ENCODE data around the gene CDH18. TPM values are rescaled to one million over a fixed set of nuclear protein-coding genes. Genes with fewer than 3 reads are reported as not detected.

The CDH18 gene
- total and polyA plus RNA-seq, 2 donors (not counting 3 experiments of a cell fraction or from before 2014, with no cell fraction given) = 0.06 TPM; not detected in 1

- POLR2A ChIA-PET = no interaction called here
- TF ChIP-seq CTCF (IDR thresholded peaks at IDR 0.05; ENCODE audit: extremely low read depth in 1 of 2, insufficient read depth in 1 of 2, low read depth in 1 of 2, low read length in 2 of 2) = no peak
- no peak for TF ChIP-seq MYC (IDR thresholded peaks at IDR 0.05; ENCODE audit: low read depth, low read length)
- TF ChIP-seq POLR2AphosphoS5 (IDR thresholded peaks at IDR 0.05; ENCODE audit: insufficient read depth, low read depth, low read length) = no peak
- TF ChIP-seq FOS (IDR thresholded peaks at IDR 0.05; ENCODE audit: borderline replicate concordance, insufficient read depth, low read length) = no peak
- no peak for TF ChIP-seq JUN (IDR thresholded peaks at IDR 0.05; ENCODE audit: borderline replicate concordance, insufficient read depth, insufficient read length, low read depth)
- TF ChIP-seq MAX (IDR thresholded peaks at IDR 0.05; ENCODE audit: insufficient read depth, insufficient read length) = no peak
- no peak for TF ChIP-seq EZH2 (IDR thresholded peaks at IDR 0.05; ENCODE audit: borderline replicate concordance, low read depth, low read length, severe bottlenecking)
- no peak for TF ChIP-seq GATA2 (IDR thresholded peaks at IDR 0.05; ENCODE audit: insufficient read depth, insufficient read length, low read depth, low read length)
- TF ChIP-seq POLR2A (IDR thresholded peaks at IDR 0.05; ENCODE audit: low read depth, low read length) = no peak
- no peaks in the 10 kb centered on the region for H3K9me3 ChIP-seq (replicated peaks; ENCODE audit: control insufficient read depth, insufficient read depth, low read length)
- no peaks in the 10 kb centered on the region for H3K27me3 ChIP-seq (ENCODE audit: control insufficient read depth in 2 of 2, insufficient read depth in 2 of 2, low read length in 2 of 2)
- no peak overlapping the region for H3K4me3 ChIP-seq (replicated peaks in 1 of 3; ENCODE audit: insufficient read depth in 1 of 3, low read depth in 1 of 3, low read length in 3 of 3)
- no peak for FAIRE-seq
- no peaks in the 10 kb centered on the region for H3K4me1 ChIP-seq (ENCODE audit: control insufficient read depth, extremely low read depth, insufficient read depth, low read length)
- no peak overlapping the region for H3K27ac ChIP-seq (ENCODE audit: insufficient read depth, low read depth, low read length)
- CTCF ChIA-PET = no interaction called here
- no peak overlapping the region for H2AFZ ChIP-seq (ENCODE audit: low read depth, low read length)
- H3K9ac ChIP-seq (replicated peaks; ENCODE audit: extremely low read depth, insufficient read depth, low read length) = no peak overlapping the region
- no peak overlapping the region for H3K4me2 ChIP-seq (ENCODE audit: insufficient read depth, low read length)
- dilution Hi-C loops (cut with MboI; ENCODE audit: extremely low pct_ligation_motif_present, low sequenced_read_pairs) (no loop called here), intact Hi-C loops (cut with micrococcal nuclease) (no loop called here)
- H3K36me3 ChIP-seq (ENCODE audit: control insufficient read depth in 2 of 2, extremely low read depth in 1 of 2, insufficient read depth in 2 of 2, low read length in 2 of 2) = no peaks in the 10 kb centered on the region
- no peaks in the 10 kb centered on the region for H3K9me1 ChIP-seq (replicated peaks; ENCODE audit: control insufficient read depth, extremely low read depth, insufficient read depth, low read length)
- no peak for DNase-seq (ENCODE audit: low read depth, low spot score)
- BruUV-seq (replicated peaks) = no TSS peak
- no peaks in the 10 kb centered on the region for H3K79me2 ChIP-seq (ENCODE audit: control insufficient read depth, insufficient read depth, low read length)
- H4K20me1 ChIP-seq (replicated peaks; ENCODE audit: control insufficient read depth, extremely low read depth, insufficient read depth, low read length) = no peaks in the 10 kb centered on the region
These were observed 9.5 kb downstream of the CDH18 start for GRCh38 chr5:19978476-19978875.

Data from endothelial cell of umbilical vein (primary cell).